ENCODE measurements around the gene GPRIN1.
A peak's percentile ranks its signal among the peaks of the same experiment; 100 is the strongest.

Gene GPRIN1

DNA sequence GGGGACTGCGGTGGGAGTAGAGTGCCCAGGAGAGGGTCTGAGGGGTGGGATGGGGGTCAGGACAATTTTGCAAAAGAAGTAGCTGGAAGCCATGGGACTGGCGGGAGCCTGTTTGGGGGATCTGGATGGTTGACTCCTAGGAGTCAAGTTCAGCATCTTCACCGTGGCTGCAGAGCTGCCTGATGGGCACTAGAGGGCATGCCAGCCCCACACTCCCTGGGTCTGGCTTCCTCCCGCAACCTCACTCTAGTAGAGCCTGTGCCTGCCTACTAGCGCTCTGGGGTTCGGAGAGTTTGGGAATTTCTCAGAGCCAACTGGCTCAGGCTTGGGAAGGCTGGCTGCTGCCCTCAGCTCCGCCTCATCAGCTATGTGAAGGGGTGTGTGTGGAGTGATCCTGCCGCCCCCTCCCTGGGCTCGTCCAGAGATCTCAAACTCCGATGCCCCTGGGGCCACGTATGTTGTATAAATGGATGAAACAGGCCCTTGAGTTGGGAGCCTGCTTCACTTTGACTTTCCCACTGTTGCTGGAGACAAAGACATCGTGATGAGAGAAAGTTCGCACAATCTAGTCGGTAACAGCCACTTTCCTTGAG lies 48.1 kb upstream of the GPRIN1 start:
- Histone ChIP-seq H3K4me3 (ENCODE audit: low read length) (no peak overlapping the region), H3K9me2 (replicated peaks; ENCODE audit: control insufficient read depth, low read length) (no peaks in the 10 kb centered on the region), H3K27ac (ENCODE audit: low read depth, low read length) (no peak overlapping the region), H3K27me3 (ENCODE audit: control insufficient read depth, low read length) (peaks cover 3% of the 10 kb centered on the region; the same call in 1 of the 2 replicates), H3K79me2 (ENCODE audit: control insufficient read depth, low read length) (no peaks in the 10 kb centered on the region), H3K4me1 (ENCODE audit: control insufficient read depth, low read length) (peaks cover 7% of the 10 kb centered on the region), H3F3A (ENCODE audit: control insufficient read depth, insufficient read depth) (no peaks in the 10 kb centered on the region), H4K20me1 (ENCODE audit: control insufficient read depth, insufficient read depth, low read depth, low read length) (peaks cover 3% of the 10 kb centered on the region; the same call in 1 of the 2 replicates), H3K4me2 (ENCODE audit: low read length) (no peak overlapping the region), H3K36me3 (ENCODE audit: control insufficient read depth, low read length) (no peaks in the 10 kb centered on the region), H3K9me3 (ENCODE audit: control insufficient read depth, insufficient read depth, low read length) (no peaks in the 10 kb centered on the region)
- TF ChIP-seq, protein P1, sequence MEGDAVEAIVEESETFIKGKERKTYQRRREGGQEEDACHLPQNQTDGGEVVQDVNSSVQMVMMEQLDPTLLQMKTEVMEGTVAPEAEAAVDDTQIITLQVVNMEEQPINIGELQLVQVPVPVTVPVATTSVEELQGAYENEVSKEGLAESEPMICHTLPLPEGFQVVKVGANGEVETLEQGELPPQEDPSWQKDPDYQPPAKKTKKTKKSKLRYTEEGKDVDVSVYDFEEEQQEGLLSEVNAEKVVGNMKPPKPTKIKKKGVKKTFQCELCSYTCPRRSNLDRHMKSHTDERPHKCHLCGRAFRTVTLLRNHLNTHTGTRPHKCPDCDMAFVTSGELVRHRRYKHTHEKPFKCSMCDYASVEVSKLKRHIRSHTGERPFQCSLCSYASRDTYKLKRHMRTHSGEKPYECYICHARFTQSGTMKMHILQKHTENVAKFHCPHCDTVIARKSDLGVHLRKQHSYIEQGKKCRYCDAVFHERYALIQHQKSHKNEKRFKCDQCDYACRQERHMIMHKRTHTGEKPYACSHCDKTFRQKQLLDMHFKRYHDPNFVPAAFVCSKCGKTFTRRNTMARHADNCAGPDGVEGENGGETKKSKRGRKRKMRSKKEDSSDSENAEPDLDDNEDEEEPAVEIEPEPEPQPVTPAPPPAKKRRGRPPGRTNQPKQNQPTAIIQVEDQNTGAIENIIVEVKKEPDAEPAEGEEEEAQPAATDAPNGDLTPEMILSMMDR (IDR thresholded peaks at IDR 0.05; ENCODE audit: low read depth, low read length, poor library complexity, severe bottlenecking) = peak; percentile 88
- no peak for TF ChIP-seq EZH2phosphoT487 (IDR thresholded peaks at IDR 0.05; ENCODE audit: borderline replicate concordance, low read length)

DNA sequence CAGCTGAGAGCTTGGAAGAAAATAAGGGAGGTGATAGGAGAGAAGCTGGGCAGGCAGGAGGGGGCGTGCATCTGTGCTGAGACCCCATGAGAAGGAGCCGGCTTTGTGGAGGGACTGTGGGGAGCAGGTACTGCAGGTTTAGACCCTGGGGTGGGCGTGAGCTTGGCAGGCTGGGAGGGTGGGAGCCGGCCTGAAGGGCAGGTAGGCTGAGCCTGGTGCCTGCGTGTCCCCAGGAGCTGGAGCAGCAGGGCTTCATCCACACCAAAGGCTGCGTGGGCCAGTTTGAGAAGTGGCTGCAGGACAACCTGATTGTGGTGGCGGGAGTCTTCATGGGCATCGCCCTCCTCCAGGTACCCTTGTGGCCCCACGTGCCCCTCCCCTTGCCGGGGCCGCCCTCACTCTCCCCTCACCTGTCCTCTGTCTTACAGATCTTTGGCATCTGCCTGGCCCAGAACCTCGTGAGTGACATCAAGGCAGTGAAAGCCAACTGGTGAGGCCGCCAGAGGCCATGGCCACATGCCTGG lies 46.6 kb upstream of the GPRIN1 start:
- Histone ChIP-seq H3K4me2 (ENCODE audit: low read length) (no peak overlapping the region), H3K4me1 (ENCODE audit: control insufficient read depth, low read length) (peaks cover 10% of the 10 kb centered on the region), H3F3A (ENCODE audit: control insufficient read depth, insufficient read depth) (no peaks in the 10 kb centered on the region), H3K9me2 (replicated peaks; ENCODE audit: control insufficient read depth, low read length) (no peaks in the 10 kb centered on the region), H3K79me2 (ENCODE audit: control insufficient read depth, low read length) (no peaks in the 10 kb centered on the region), H4K20me1 (ENCODE audit: control insufficient read depth, insufficient read depth, low read depth, low read length) (peaks cover 3% of the 10 kb centered on the region; the same call in 1 of the 2 replicates), H3K4me3 (ENCODE audit: low read length) (no peak overlapping the region), H3K36me3 (ENCODE audit: control insufficient read depth, low read length) (no peaks in the 10 kb centered on the region), H3K27ac (ENCODE audit: low read depth, low read length) (no peak overlapping the region), H3K9me3 (ENCODE audit: control insufficient read depth, insufficient read depth, low read length) (no peaks in the 10 kb centered on the region), H3K27me3 (ENCODE audit: control insufficient read depth, low read length) (no peaks in the 10 kb centered on the region)
- TF ChIP-seq EZH2phosphoT487 (IDR thresholded peaks at IDR 0.05; ENCODE audit: borderline replicate concordance, low read length) = no peak
- TF ChIP-seq, protein P1 (IDR thresholded peaks at IDR 0.05; ENCODE audit: low read depth, low read length, poor library complexity, severe bottlenecking) = no peak

DNA sequence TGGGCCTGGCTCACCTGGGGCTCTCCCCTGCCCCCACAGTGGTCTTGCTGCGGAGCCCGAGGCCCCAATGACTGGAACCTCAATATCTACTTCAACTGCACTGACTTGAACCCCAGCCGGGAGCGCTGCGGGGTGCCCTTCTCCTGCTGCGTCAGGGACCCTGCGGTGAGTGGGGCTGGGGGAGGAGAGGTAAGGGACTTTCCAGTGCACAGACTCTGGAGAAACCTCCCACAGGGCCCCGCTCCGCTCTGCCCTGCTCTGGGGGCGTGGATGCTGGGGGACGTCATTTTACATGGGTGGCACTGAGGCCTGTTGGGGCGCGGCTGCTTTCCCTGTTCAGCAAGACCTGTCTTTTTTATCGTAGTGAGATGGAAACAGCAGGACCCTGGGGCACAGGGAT lies 44.9 kb upstream of the GPRIN1 start:
- Histone ChIP-seq H3K9me3 (ENCODE audit: control insufficient read depth, insufficient read depth, low read length) (no peaks in the 10 kb centered on the region), H3K79me2 (ENCODE audit: control insufficient read depth, low read length) (no peaks in the 10 kb centered on the region), H3K4me3 (ENCODE audit: low read length) (no peak overlapping the region), H3K27me3 (ENCODE audit: control insufficient read depth, low read length) (no peaks in the 10 kb centered on the region), H3K36me3 (ENCODE audit: control insufficient read depth, low read length) (no peaks in the 10 kb centered on the region), H4K20me1 (ENCODE audit: control insufficient read depth, insufficient read depth, low read depth, low read length) (peaks cover 3% of the 10 kb centered on the region; the same call in 1 of the 2 replicates), H3K4me2 (ENCODE audit: low read length) (no peak overlapping the region), H3K27ac (ENCODE audit: low read depth, low read length) (no peak overlapping the region), H3F3A (ENCODE audit: control insufficient read depth, insufficient read depth) (no peaks in the 10 kb centered on the region), H3K9me2 (replicated peaks; ENCODE audit: control insufficient read depth, low read length) (no peaks in the 10 kb centered on the region), H3K4me1 (ENCODE audit: control insufficient read depth, low read length) (peaks cover 10% of the 10 kb centered on the region)
- TF ChIP-seq EZH2phosphoT487 (IDR thresholded peaks at IDR 0.05; ENCODE audit: borderline replicate concordance, low read length) = no peak
- TF ChIP-seq, protein P1 (IDR thresholded peaks at IDR 0.05; ENCODE audit: low read depth, low read length, poor library complexity, severe bottlenecking) = no peak

Data from DOHH2 (cell line).